ENCODE data around the gene IFIT2. TPM values are rescaled to one million over a fixed set of nuclear protein-coding genes. Genes with fewer than 3 reads are reported as not detected.
A peak's percentile ranks its signal among the peaks of the same experiment; 100 is the strongest.
"Not testable (repeated sequence)": the region's sequence is repeated elsewhere in the genome, so short reads cannot be mapped to it uniquely, and the experiment has no call there.

IFIT2 gene
- total RNA-seq, 1 donor from 2014 or later = 1.5 TPM

DNA sequence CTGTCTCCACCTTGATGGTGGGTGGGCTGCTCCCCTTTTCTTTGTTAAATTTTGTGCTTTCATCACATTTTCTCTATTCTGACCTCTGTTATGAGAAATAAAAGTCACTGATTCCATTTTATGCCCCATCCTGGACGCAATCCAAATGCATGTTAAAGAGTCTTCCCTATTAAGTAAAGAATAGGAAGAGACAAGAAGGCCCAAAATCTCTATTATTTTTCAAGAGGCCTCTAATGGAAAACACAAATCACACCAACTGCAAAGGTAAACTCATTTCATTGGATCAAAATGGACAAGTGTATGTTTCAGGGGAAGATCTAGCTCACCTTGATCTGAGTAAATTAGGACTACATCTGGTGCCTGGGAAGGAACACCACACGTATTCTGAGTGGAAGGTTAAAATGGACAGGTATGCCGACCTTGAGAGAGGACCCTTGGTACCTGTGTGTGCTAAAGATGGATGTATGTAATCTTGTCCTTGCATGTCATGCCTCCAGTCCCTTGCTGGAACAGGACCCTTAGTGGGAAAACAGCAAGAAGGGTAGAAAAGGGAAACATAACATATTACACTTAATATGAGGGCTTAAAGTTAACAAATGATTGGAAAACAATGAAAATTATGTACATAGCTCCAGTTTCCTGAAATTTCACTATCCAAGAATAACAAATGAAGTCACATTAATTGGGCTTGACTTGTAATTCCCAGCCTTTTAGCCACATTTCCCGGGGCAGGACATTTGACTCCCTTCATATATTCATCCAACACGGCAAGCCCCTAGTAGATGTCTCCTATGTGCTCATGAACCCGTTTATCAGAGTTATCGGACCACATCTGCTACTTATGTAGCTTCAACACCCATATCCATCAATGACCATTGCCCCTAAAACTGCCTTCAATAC, 7.6 kb downstream of the IFIT2 start:
- no peak for ATAC-seq

DNA sequence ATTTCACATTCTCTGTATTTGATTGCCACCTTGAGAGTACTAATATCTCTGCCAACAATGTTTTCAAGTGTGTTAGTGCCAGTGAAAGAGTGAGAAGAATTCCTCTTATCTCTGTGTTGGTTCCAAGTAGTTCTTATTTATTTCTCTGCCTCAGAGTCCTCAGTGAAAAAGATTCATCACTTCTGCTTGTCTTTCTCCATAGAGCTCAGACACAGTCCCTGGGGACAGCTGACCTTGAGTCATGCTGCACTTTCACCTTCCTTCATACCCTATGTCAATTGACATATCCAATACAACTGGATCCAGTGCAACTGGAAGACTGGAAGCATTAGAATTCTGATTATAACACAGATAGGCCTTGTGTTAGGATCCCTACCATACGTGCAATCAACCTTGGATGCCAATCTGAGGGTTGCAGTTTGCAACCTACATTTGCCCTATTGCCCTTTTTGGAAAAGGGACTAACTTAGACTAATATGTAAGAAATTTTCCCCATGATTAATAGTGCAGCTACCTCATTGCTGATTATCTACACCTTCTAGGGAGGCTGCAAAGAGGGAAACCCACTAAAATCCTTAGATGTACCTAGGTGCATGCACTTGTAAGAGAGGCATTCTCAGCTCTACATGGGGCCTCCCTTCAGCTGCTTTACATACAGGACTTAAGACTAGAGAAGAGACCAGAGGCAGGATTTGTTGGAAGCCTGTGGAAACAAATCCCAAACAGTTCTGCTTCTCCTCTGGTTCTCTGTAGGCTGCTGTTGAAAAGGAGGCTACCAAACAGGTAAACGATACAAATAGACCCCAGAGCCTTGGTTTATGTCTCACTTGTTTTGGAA, 8.4 kb downstream of the IFIT2 start:
- ATAC-seq = no peak

DNA sequence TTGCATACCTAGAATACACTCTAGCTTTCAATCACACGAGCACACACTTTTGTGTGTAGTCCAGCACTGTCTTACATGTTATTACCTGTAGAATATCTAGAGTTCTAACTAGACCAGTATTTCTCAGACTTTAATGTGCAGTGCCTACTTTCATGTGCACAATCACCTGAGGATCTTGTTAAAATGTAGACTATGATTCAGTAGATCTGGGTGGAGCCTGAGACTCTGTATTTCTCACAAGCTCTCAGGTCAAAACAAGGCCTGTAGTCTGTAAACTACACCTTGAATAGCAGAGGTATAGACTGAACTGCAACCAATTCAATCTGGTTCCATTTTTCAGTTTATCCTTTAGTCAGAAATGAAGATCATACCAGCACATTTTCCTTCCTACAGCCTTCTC, 11.1 kb downstream of the IFIT2 start:
- no peak for ATAC-seq

DNA sequence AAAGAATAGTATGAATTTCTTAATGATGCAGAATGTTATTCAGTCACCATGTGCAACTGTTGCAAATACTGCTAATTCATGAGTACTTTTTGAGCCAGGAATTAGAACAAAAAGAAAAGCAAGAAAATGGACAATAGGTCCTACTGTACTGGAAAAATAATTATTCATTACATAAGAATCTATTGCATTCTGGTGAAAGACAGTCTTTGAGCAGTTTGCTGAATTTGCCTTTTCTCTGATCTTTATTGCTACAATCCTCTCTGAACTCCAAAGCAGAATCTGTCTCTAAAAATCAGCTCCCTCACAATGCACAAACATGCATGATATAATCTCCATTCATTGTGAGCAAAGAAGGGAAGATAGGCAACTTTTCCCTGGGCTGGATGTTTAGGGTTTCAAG, 12.8 kb downstream of the IFIT2 start:
- no peak for ATAC-seq

DNA sequence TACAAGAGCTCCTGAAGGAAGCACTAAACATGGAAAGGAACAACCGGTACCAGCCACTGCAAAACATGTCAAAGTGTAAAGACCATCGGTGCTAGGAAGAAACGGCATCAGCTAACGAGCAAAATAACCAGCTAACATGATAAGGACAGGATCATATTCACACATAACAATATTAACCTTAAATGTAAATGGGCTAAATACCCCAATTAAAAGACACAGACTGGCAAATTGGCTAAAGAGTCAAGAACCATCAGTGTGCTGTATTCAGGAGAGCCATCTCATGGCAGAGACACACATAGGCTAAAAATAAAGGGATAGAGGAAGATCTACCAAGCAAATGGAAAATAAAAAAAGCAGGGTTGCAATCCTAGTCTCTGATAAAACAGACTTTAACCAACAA, 16.2 kb downstream of the IFIT2 start:
- ATAC-seq = not testable (repeated sequence)

DNA sequence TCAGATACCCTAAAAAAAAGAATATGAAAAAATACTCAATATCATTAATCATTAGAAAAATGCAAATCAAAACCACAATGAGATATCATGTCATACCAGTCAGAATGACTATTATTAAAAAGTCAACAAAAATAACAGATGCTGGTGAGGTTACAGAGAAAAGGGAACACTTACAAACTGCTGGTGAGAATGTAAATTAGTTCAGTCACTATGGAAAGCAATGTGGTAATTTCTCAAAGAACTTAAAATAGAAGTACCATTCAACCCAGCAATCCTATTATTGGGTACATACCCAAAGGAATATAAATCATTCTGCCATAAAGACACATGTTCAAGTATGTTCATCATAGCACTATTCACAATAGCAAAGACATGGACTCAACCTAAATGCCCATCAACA, 23.2 kb downstream of the IFIT2 start:
- not testable (repeated sequence) for ATAC-seq

DNA sequence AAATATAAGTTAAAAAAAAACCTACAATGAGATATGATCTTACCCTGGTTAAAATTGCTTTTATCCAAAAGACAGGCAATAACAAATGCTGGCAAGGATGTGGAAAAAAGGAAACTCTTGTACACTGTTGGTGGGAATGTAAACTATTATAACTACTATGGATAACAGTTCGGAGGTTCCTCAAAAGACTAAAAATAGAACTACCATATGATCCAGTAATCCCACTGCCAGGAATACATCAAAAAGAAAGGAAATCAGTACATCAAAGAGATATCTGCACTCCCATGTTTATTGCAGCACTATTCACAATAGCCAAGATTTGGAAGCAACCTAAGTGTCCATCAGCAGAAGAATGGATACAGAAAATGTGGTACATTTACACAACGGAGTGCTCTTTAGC, 24.0 kb downstream of the IFIT2 start:
- not testable (repeated sequence) for ATAC-seq

DNA sequence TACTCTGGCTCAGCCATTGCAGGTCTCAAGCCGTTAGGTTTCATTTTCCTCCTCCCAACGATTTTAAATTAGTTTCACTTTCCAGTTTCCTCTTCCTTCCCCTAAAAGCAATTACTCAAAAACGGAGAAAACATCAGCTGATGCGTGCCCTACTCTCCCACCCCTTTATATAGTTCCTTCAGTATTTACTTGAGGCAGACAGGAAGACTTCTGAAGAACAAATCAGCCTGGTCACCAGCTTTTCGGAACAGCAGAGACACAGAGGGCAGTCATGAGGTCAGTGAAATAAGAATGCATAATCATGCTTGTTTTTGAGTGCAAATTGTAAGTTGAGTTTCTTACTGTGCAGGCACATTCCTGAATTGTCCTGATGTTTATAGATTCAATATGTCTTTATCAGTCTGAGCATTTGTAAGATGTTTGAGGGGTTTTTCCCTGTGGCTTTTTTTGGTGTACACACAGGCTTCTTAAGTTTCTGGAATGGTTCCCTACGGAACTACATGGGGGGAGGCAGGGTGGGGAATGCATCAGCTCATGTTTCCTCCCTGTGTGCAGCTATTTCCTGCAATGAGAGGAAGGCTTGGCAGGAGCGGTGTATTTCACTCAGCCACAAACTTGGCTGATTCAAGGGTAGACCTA, 26.1 kb downstream of the IFIT2 start, which contains the start of gene IFIT3:
Gene IFIT3 (plus strand): TSS at position 195 of the 639 bp plus-strand sequence. CDS start 77 bp downstream, at position 272.
- ATAC-seq = peak; percentile 64

DNA sequence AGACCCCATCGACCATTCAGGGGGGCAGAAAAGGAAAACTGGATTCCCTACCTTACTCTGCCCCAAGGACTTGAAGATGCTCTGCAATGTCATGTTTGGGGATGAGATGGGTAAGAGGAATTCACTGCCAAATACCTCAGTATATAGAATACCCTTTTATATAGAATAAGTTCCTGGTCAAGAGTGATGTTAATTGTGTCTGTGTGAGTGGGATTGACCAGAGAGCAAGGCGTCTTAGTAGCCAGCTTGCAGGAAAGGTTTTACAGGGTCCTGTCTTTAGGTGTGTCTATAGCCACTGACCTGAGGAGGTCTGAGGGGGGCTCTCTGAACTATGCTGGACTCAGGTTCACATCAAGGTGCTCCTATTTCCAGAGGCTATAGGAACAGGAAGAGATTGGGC, 27.3 kb downstream of the IFIT2 start:
- ATAC-seq = no peak

DNA sequence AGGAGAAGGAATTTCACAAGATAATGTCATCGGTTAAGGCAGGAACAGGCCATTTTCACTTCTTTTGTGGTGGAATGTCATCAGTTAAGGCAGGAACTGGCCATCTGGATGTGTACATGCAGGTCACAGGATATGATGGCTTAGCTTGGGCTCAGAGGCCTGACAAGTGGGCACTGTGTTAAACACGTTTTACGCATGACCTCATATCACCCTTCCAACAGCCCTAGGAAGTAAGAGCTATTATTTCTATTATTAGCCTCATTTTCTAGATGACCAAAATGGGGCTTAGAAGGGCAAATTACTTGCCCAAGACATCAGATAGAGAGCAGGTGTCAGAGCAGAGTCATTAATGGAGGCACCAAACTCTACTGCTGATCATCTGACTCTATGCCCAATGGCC, 28.2 kb downstream of the IFIT2 start:
- ATAC-seq = not testable (repeated sequence)

DNA sequence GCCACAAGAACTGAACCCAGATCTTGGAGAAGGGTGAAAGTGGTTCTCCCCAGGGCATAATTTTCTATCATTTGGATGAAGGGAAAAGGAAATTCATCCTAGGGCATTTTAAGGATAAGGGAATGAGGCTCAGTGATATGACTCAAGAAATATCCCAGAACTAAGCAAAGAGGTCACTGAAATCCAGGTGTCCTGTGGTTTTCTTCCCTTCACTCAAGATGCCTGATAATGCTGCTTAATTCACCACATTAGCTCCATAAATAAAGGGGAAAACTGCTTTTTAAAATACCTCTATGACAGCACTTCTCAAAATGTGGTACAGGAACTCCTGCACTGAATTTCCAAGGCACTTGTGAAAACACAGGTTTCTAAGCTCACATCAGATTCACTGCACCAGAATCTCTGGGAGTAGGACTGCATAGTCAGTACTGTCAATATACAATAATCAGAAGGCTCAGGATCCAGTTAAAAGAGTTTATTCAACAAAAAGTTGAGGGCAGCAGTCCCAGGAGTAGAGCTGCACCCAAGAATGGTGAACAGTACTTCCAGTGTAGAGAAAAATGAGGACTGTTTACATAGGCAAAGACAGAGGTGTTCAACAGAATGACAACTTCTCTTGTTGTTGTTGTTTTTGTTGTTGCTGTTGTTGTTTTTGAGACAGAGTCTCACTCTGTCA, 28.8 kb downstream of the IFIT2 start:
- no peak for ATAC-seq

DNA sequence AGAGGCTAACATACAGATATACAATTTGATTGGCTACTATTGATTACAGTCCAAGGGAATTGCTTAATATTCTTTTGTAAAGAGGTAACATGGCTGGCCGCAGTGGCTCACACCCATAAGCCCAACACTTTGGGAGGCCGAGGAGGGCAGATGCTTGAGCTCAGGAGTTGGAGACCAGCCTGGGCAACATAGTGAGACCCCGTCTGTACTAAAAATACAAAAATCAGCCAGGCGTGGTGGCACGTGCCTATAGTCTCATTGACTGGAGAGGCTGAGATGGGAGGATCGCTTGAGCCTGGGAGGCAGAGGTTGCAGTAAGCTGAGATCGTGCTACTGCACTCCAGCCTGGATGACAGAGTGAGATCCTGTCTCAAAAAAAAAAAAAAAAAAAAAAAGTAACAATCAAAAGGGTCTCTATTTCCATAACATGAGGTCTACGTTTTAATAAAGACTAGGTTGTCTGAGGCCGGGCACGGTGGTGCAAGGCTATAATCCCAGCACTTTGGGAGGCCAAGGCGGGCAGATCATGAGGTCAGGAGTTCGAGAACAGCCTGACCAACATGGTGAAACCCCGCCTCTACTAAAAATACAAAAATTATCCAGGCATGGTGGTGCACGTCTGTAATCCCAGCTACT, 29.8 kb downstream of the IFIT2 start:
- not testable (repeated sequence) for ATAC-seq

DNA sequence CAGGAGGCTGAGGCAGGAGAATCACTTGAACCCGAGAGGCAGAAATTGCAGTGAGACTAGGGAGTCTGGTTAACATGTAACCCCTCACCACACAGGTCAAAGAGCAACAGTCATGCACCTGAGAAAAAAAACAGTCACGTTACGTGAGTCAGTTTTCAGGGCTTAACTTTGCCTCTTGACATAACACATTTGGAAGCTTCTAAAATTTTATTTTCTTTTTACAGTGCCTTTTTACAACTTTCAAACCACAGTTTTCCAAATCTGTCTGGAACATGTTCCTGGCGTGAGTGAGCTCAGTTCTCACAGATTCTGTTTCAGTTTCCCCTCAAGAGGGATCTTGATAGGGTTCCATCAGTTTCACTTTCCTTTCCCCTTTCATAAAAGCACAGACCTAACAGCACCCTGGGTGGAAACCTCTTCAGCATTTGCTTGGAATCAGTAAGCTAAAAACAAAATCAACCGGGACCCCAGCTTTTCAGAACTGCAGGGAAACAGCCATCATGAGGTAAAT, 30.3 kb downstream of the IFIT2 start:
- ATAC-seq = peak; percentile 51

DNA sequence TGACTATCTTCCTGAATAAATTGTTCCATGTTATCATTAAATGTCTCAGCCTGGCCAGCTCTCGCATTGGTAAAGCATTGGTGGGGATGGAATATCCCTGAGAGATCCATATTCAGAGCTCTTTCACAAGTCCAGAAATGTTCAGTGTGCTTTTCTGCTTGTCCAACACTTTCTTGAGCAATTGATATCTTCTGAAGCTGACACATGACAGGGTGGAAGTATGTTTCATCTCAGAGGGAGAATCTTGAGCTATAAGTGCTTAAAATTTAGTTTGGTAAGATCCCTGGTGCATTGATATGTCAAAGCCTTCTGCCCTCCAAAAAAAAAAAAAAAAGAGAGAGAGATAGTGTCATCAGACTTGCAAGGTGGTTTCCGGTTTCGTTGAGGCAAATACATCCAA, 33.4 kb downstream of the IFIT2 start:
- ATAC-seq = no peak

DNA sequence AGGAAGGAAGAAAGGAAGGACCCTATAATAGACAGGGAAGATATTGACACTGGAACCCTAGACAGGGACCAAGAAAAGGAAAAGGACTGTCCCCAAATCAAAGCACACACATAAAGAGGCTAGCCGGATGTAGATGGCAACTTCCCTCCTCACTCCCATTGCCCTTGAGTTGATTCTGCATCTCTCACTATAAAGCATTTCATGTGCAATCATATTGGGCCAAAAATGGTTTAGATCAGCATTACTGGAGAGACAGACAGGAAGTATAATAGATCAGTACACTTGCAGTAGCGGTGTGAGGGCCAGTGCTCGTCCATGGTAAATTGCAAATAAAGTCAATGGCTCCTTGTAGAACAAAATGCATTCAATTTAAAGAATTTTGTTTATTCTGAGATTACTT, 34.4 kb downstream of the IFIT2 start:
- ATAC-seq = no peak

DNA sequence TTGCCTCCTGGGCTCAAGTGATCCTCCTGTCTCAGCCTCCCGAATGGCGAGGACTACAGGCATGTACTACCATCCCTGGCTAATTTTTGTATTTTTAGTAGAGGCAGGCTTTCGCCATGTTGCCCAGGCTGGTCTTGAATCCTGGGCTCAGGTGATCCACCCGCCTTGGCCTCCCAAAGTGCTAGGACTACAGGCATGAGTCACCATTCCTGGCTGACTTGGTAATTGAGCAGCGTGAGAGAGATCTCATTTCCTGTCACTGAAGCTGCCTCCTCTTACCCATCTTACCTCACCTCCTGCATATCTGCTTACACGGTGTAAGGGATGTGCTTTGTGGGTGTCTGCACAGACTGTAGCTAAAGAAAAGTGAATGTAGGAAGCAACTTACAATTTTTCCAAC, 35.6 kb downstream of the IFIT2 start:
- ATAC-seq = peak; percentile 71

DNA sequence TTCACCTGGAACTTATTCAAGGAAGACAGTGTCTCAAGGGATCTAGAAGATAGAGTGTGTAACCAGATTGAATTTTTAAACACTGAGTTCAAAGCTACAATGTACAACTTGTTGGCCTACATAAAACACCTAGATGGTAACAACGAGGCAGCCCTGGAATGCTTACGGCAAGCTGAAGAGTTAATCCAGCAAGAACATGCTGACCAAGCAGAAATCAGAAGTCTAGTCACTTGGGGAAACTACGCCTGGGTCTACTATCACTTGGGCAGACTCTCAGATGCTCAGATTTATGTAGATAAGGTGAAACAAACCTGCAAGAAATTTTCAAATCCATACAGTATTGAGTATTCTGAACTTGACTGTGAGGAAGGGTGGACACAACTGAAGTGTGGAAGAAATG, 36.9 kb downstream of the IFIT2 start:
- no peak for ATAC-seq

DNA sequence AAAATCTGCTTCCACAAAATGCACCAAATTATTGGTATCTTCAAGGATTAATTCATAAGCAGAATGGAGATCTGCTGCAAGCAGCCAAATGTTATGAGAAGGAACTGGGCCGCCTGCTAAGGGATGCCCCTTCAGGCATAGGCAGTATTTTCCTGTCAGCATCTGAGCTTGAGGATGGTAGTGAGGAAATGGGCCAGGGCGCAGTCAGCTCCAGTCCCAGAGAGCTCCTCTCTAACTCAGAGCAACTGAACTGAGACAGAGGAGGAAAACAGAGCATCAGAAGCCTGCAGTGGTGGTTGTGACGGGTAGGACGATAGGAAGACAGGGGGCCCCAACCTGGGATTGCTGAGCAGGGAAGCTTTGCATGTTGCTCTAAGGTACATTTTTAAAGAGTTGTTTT, 38.0 kb downstream of the IFIT2 start:
- ATAC-seq = no peak

DNA sequence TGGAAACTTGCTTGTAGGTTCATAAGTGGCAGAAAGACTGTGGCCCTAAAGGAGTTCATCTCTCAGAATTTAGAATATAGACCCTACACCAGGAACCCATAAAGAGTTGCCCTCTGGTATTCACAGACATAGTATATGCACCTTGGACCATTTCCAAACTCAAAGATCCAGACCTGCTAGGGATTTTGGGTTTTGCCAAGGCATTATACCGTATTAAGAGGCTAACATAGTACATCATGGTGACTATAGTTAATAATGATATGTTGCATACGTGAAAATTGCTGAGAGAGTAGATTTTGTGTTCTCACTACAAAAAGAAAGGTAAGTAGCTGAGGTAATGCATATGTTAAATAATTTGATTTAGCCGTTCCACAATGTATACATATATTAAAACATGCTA, 39.8 kb downstream of the IFIT2 start:
- ATAC-seq = no peak

DNA sequence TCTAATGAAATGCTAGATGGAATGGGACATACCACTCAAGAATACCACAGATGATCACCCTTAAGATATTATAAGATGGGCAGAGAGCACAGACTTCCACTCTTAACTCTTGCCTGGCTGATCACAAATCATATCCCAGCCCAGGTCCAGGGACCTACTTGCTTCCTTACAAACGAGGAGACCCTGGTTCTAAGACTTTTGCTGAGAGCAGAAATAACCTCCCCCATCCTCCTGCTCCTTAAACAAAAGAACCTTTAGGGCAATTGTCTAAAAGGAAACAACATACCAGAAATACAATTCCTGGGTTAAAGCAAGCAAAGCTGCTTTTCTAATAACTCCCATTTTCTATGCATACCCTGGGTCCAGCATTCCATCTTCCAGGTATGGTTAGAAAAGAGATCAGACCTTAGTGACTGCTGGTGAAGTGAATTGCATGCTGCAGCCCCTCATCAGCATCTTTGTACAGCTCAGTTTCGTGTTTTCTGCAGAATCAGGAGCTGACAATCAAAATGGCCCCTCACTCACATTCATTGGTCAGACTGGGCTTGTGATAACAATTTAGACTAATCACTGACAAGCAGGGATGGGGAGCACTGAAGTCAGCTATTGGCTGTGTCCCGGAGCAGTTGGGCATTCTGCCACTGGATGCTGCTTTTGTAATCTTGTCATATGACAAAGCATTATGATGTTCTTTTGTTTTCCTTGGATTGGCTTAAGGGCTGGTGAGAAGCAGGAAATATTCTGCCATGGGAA, 40.5 kb downstream of the IFIT2 start:
- ATAC-seq = peak; percentile 46

Data from esophagus mucosa (tissue), 1 donor.